SJCRH30 (cell line): Measurements from ENCODE around the gene CMIP. TPM values are rescaled to one million over a fixed set of nuclear protein-coding genes. Genes with fewer than 3 reads are reported as not detected.
"Not testable (repeated sequence)": the region's sequence is repeated elsewhere in the genome, so short reads cannot be mapped to it uniquely, and the experiment has no call there.

Experiments
- DNase-seq, 2 experiments: peaks; one replicate each; pipeline ENCODE4 v3.0.0-alpha.2; 2015 to 2020
- H3K27ac ChIP-seq: fragments of 250-450 bp; sonication (Bioruptor Pico); 2 replicates; pipeline ENCODE4 v1.5.1; 2020; ENCODE audit warnings: mild to moderate bottlenecking, moderate library complexity
- H3K27me3 ChIP-seq: fragments of 250-450 bp; sonication (Bioruptor Pico); 2 replicates; pipeline ENCODE4 v1.5.1; 2020; ENCODE audit warnings: mild to moderate bottlenecking, moderate library complexity
- H3K36me3 ChIP-seq: fragments of 250-450 bp; sonication (Bioruptor Pico); 2 replicates; pipeline ENCODE4 v1.5.1; 2020; ENCODE audit warnings: mild to moderate bottlenecking, moderate library complexity
- H3K4me1 ChIP-seq: fragments of 250-450 bp; sonication (Bioruptor Pico); 2 replicates; pipeline ENCODE4 v1.5.1; 2020; ENCODE audit warnings: mild to moderate bottlenecking, moderate library complexity
- H3K4me3 ChIP-seq: fragments of 250-450 bp; sonication (Bioruptor Pico); 2 replicates; pipeline ENCODE4 v1.5.1; 2020; ENCODE audit warnings: mild to moderate bottlenecking, moderate library complexity
- H3K9me3 ChIP-seq: fragments of 250-450 bp; sonication (Bioruptor Pico); replicated peaks from 2 replicates; pipeline ENCODE4 v1.5.1; 2020; ENCODE audit warnings: mild to moderate bottlenecking, moderate library complexity
- total RNA-seq: library from RNA; depleted of rRNA; stranded (reverse); fragments of >200 nt; shearing (Covaris generic); gene quantifications from 2 replicates; pipeline ENCODE4 v1.2.3, GENCODE V29; 2014

Gene CMIP
- total RNA-seq, 1 experiment from 2014 or later = 12.9 TPM

- Histone ChIP-seq H3K4me3 (no peak overlapping the region), H3K27ac (no peak overlapping the region), H3K36me3 (no peaks in the 10 kb centered on the region), H3K4me1 (peaks cover 3% of the 10 kb centered on the region; the same call in 1 of the 2 replicates), H3K27me3 (no peaks in the 10 kb centered on the region), H3K9me3 (no peaks in the 10 kb centered on the region)
- no peak for DNase-seq
Measured at GRCh38 chr16:81410643-81411293, 33.8 kb upstream of the CMIP start.

DNA sequence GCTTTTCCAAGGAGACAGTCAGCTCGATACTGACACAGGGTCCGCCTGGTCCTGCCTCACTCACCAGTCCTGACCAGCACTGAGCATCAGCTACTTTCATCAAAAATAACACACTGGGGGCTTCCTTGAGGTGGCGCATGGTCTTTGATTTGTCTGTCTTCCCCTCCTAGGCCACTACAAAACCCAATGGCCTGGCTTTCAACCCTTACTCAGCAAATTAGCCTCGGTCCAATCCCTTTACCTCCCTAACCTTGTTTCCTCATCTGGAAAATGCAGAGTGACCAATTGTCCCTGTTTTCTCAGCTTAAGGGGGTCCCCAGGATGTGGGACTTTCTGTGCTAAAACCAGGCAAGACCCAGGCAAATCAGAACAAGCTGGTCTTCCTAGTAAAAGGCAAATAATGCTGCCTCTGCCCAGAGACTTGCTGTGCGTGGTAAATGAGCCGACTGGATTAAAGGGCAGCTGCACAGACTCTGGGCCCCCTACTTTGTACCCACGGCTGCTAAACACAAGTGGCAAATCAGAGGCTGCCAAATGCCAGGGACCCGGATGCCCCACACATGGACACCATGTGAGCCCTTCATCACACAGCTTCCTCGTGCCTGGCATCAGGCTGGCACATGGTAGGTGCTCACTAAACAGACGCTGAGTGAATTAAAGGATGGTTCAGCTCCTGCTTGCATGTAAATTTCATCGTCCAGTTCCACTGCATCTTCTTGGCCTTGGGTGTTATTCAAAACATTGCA lies 31.2 kb upstream of the CMIP start:
- no peaks in the 10 kb centered on the region for H3K27me3 ChIP-seq
- no peaks in the 10 kb centered on the region for H3K36me3 ChIP-seq
- H3K9me3 ChIP-seq = no peaks in the 10 kb centered on the region
- no peak overlapping the region for H3K4me3 ChIP-seq
- H3K27ac ChIP-seq = no peak overlapping the region
- DNase-seq = no peak
- no peaks in the 10 kb centered on the region for H3K4me1 ChIP-seq

DNA sequence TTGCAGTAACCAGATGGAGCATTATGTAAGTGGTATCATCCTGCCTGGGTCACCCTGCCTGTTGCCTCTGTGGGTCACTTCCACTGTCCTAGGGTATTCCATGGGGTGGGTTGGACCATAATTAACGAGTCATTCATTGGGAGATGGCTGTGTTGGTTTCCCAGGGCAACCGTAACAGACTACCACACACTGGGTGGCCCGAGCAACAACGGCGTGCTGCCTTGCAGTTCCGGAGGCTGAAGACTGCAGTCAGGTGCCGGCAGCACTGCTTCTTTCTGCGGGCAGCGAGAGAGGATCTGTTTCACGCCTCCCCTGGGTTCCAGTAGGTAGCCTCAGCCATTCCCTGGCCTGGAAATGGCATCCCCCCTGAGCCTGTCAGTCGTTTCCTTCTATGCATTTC lies 28.9 kb upstream of the CMIP start:
- Histone ChIP-seq H3K27ac (no peak overlapping the region), H3K4me1 (no peaks in the 10 kb centered on the region), H3K36me3 (no peaks in the 10 kb centered on the region), H3K4me3 (no peak overlapping the region), H3K27me3 (no peaks in the 10 kb centered on the region), H3K9me3 (no peaks in the 10 kb centered on the region)
- DNase-seq = peak; percentile 68 to 77

GRCh38 chr16:81416749-81417148 lies 27.9 kb upstream of the CMIP start:
- Histone ChIP-seq H3K4me1 (no peaks in the 10 kb centered on the region), H3K9me3 (no peaks in the 10 kb centered on the region), H3K27ac (no peak overlapping the region), H3K27me3 (no peaks in the 10 kb centered on the region), H3K4me3 (no peak overlapping the region), H3K36me3 (no peaks in the 10 kb centered on the region)
- DNase-seq = no peak

GRCh38 chr16:81417210-81417609 lies 27.4 kb upstream of the CMIP start:
- no peak overlapping the region for H3K27ac ChIP-seq
- DNase-seq = no peak
- H3K4me1 ChIP-seq = no peaks in the 10 kb centered on the region
- H3K36me3 ChIP-seq = no peaks in the 10 kb centered on the region
- H3K9me3 ChIP-seq = no peaks in the 10 kb centered on the region
- no peak overlapping the region for H3K4me3 ChIP-seq
- no peaks in the 10 kb centered on the region for H3K27me3 ChIP-seq

GRCh38 chr16:81419806-81420205 lies 24.8 kb upstream of the CMIP start:
- Histone ChIP-seq H3K9me3 (no peaks in the 10 kb centered on the region), H3K27me3 (no peaks in the 10 kb centered on the region), H3K27ac (no peak overlapping the region), H3K4me3 (no peak overlapping the region), H3K36me3 (no peaks in the 10 kb centered on the region), H3K4me1 (no peaks in the 10 kb centered on the region)
- no peak for DNase-seq

GRCh38 chr16:81421126-81421525 lies 23.5 kb upstream of the CMIP start:
- H3K27ac ChIP-seq = no peak overlapping the region
- H3K27me3 ChIP-seq = no peaks in the 10 kb centered on the region
- H3K4me3 ChIP-seq = no peak overlapping the region
- no peak for DNase-seq
- H3K36me3 ChIP-seq = no peaks in the 10 kb centered on the region
- no peaks in the 10 kb centered on the region for H3K4me1 ChIP-seq
- no peaks in the 10 kb centered on the region for H3K9me3 ChIP-seq

- no peaks in the 10 kb centered on the region for H3K36me3 ChIP-seq
- no peaks in the 10 kb centered on the region for H3K9me3 ChIP-seq
- no peak overlapping the region for H3K27ac ChIP-seq
- DNase-seq = no peak
- no peak overlapping the region for H3K4me3 ChIP-seq
- no peaks in the 10 kb centered on the region for H3K27me3 ChIP-seq
- H3K4me1 ChIP-seq = no peaks in the 10 kb centered on the region
Measured at GRCh38 chr16:81421536-81421935, 23.1 kb upstream of the CMIP start.

DNA sequence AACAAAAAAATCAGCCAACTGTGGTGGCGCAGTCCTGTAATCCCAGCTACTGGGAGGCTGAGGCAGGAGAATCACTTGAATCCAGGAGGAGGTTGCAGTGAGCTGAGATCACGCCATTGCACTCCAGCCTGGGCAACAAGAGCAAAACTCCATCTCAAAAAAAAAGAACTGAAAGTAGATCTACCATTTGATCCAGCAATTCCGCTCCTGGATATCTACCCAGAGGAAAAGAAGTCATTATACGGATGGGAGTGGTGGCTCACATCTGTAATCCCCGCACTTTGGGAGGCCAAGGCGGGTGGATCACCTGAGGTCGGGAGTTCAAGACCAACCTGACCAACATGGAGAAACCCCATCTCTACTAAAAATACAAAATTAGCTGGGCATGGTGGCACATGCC lies 22.5 kb upstream of the CMIP start:
- not testable (repeated sequence) for DNase-seq, H3K27ac ChIP-seq, H3K36me3 ChIP-seq

DNA sequence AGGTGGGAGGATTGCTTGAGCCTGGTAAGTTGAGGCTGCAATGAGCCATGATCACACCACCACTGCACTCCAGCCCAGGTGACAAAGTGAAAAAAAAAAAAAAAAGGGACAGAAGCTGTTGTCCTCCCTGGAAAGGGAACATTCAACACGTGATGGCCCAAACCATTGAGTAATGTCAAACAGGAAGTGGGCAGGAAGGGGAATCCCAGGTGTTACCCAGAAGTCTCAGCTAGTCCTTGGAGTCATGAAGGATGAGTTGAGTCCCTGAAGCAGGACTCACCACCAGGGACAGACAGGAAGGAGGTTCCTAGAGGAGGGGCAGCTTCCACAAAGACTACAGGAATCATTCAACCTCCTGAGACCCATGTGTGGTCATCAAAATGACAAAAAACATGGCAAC lies 19.8 kb upstream of the CMIP start:
- H3K4me3 ChIP-seq = no peak overlapping the region
- DNase-seq = no peak
- no peaks in the 10 kb centered on the region for H3K4me1 ChIP-seq

More for the DNA sequence above, 22.5 kb upstream of the CMIP start:
- not testable (repeated sequence) for H3K27me3 ChIP-seq, H3K4me1 ChIP-seq, H3K9me3 ChIP-seq, H3K4me3 ChIP-seq

DNA sequence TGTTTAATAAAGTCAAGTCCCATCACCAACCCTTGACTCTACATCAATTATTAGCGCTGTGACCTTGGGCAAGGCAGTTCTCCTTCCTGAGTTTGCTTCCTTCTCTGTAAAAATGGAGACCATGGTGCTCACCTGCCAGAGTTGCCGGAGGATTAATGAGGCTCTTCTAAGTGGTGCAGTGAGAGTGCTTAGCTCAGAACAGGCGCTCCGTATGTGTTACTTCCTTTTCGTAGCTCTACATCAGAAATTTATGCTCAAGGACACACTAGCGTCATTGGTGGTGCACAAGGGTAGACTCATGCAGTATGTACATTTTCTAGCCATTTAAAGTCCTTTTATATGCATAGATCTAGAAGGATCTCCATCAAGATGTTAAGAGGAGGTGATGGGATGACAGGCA lies 17.4 kb upstream of the CMIP start:
- H3K27ac ChIP-seq = no peak overlapping the region

More for the DNA sequence above, 19.8 kb upstream of the CMIP start:
- Histone ChIP-seq H3K27me3 (no peaks in the 10 kb centered on the region), H3K9me3 (no peaks in the 10 kb centered on the region), H3K36me3 (no peaks in the 10 kb centered on the region), H3K27ac (no peak overlapping the region)

DNA sequence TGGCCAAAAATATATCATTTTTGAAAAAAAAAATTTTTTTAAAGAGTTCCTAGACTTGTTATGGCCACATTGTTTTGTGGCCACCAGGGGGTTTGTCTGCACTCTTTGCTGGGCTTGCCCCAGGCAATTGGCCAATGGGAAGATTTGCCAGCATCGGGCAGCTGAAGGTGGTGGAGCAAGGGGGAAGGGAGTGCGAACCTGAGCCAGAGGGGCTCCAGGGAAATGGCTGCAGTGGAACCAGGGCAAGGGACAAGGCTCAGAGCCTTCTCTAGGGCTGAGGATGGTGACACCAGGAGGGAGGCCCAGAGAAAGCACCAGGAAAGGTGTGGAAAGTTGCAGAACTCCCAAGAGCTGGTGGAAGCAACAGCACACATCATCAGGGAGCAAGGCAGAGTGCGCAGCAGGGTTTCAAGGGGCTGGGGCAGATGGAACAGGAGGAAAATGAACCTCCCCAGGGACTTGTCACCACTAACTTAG lies 15.5 kb upstream of the CMIP start:
- Histone ChIP-seq H3K27me3 (no peaks in the 10 kb centered on the region), H3K4me1 (no peaks in the 10 kb centered on the region), H3K36me3 (no peaks in the 10 kb centered on the region), H3K9me3 (no peaks in the 10 kb centered on the region), H3K27ac (no peak overlapping the region), H3K4me3 (no peak overlapping the region)
- peak; percentile 39 to 49 for DNase-seq

More for the DNA sequence above, 17.4 kb upstream of the CMIP start:
- Histone ChIP-seq H3K36me3 (no peaks in the 10 kb centered on the region), H3K27me3 (no peaks in the 10 kb centered on the region), H3K4me1 (no peaks in the 10 kb centered on the region), H3K9me3 (no peaks in the 10 kb centered on the region), H3K4me3 (no peak overlapping the region)
- no peak for DNase-seq

DNA sequence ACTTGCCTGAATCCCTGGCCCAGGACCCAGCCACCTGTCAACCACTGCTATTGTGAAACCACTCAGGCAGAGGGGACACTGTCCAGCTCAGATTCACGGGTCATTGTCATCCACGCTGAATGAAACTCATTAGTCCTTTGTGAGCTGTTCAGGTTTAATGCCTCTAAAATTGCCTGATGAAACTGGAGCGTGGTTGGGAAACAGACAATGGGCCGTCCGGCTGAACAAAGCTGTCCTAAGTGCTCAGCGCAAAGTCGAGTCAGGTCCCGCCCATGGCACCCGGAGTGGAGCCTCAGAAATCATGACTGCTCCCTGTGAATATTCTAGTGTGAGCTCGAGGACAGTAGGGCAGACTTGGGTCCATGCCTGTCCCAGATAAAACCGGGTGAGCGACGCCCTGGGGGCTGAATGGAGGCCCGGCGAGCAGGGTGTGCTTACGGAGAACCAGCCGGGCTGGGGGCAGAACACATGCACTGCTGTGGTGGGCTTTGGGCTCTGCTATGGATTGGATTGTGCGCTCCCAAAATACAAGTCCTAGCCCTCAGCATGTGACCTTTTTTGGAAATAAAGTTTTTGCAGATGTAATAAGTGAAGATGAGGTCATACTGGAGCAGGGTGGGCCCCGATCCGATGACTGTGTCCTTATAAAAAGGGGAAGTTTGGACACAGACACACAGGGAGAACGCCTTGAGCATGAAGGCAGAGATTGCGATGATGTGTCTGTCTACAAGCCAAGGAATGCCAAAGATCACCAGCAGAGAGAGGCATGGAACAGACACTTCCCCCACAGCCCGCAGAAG lies 12.9 kb upstream of the CMIP start:
- no peak overlapping the region for H3K4me3 ChIP-seq
- no peaks in the 10 kb centered on the region for H3K36me3 ChIP-seq
- H3K4me1 ChIP-seq = no peaks in the 10 kb centered on the region
- H3K27ac ChIP-seq = no peak overlapping the region
- no peaks in the 10 kb centered on the region for H3K9me3 ChIP-seq
- no peak for DNase-seq
- no peaks in the 10 kb centered on the region for H3K27me3 ChIP-seq

DNA sequence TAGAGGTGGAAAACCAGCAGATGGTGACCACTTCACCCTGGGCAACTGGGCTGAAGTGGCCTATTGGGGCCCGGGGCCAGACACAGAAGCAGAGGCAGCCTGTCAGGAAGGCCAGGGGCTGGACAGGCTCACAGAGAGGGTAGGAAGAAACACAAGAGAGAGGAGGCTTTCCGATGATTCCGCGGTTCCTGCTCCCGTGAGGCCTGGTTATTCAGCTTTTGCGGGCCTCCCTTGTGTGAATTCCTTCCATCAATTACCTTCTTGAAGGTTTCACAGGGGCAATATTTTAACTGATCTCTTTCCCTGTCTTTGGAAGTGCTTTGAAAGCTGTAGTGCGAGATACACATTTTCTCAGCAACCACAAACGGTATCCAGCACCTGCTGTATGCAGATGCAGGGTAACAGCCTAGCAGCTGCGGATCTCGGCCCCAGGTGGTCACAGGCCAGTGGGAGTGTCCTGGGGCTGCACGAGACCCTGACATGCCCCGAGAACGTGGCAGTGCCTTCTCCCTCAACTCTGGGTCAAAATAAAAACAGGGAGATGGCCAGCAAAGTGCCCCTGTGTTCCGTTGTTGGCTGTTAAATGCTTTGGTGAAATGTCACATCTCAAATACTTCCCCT lies 11.6 kb upstream of the CMIP start:
- H3K27ac ChIP-seq = no peak overlapping the region
- no peaks in the 10 kb centered on the region for H3K36me3 ChIP-seq
- no peaks in the 10 kb centered on the region for H3K9me3 ChIP-seq
- H3K4me3 ChIP-seq = no peak overlapping the region
- H3K27me3 ChIP-seq = no peaks in the 10 kb centered on the region; the same call in 1 of the 2 replicates
- H3K4me1 ChIP-seq = no peaks in the 10 kb centered on the region
- no peak for DNase-seq

DNA sequence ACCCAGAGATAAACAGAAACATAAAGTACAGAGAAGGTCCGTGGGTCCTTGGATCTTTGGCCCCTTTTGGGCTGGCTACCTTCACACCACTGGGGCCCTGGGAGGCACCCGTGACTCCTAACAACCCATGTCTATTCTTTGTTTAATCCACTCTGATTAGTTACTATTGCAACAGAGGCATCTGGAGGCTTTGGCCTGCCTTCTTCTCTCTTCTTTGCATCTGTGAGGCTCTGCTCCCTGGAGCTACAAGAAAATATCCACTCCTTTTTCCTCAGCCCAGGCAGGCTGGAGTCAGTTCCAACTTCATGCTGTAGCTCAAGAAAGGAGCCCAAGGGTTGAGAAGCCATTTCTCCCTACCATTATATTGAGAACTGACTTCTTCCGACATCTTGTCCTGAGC lies 9.5 kb upstream of the CMIP start:
- DNase-seq = no peak
- H3K4me1 ChIP-seq = 0 out of 2 replicates have a peak, but pooled peaks cover 3% of the 10 kb centered on the region
- H3K9me3 ChIP-seq = no peaks in the 10 kb centered on the region
- H3K36me3 ChIP-seq = no peaks in the 10 kb centered on the region
- no peak overlapping the region for H3K4me3 ChIP-seq
- no peak overlapping the region for H3K27ac ChIP-seq
- no peaks in the 10 kb centered on the region; the same call in 1 of the 2 replicates for H3K27me3 ChIP-seq
